Left ventricle myocardium inferior (tissue), 1 donor: ENCODE results near the gene ANKLE2. TPM values are rescaled to one million over a fixed set of nuclear protein-coding genes. Genes with fewer than 3 reads are reported as not detected.
"Not testable (repeated sequence)": the region's sequence is repeated elsewhere in the genome, so short reads cannot be mapped to it uniquely, and the experiment has no call there.

Experiments
- DNase-seq: peaks from one replicate; pipeline ENCODE4 v3.0.0-alpha.2; 2020
- H3K27ac ChIP-seq: fragments of 200-600 bp; replicated peaks from 2 replicates; pipeline ENCODE4 v1.8.0; 2021
- H3K27me3 ChIP-seq: fragments of 200-600 bp; 2 replicates; pipeline ENCODE4 v1.8.0; 2021; ENCODE audit warnings: low read depth
- H3K36me3 ChIP-seq: fragments of 200-600 bp; 2 replicates; pipeline ENCODE4 v1.8.0; 2021
- H3K4me1 ChIP-seq: fragments of 200-600 bp; 2 replicates; pipeline ENCODE4 v1.8.0; 2021
- H3K4me3 ChIP-seq: fragments of 200-600 bp; 2 replicates; pipeline ENCODE4 v1.8.0; 2021; ENCODE audit warnings: mild to moderate bottlenecking, moderate library complexity
- H3K9me3 ChIP-seq: fragments of 200-600 bp; replicated peaks from 2 replicates; pipeline ENCODE4 v1.8.0; 2021
- intact Hi-C: fragments of 100-400 bp; cut with micrococcal nuclease; formaldehyde crosslinking; loops from one replicate; pipeline ENCODE4 v1.11.0; 2022
- total RNA-seq: library from RNA; stranded (reverse); fragmentation: NEBNext Ultra II Directional; extraction: Animal tissue kit (Norgen Biotek cat#: 25700); gene quantifications from one replicate; pipeline ENCODE4 v1.2.1, GENCODE V29; 2021
- TF ChIP-seq, protein P1 (sequence below): fragments of 200-600 bp; IDR thresholded peaks from 2 replicates; pipeline ENCODE4 v1.8.0; 2021; ENCODE audit warnings: antibody characterized with exemption, mild to moderate bottlenecking, borderline replicate concordance
- donor health status: DM: no; HTN: yes; CAD: no; lungs with severe emphysema.

ANKLE2 gene
- total RNA-seq, 1 donor from 2014 or later = 21.2 TPM

DNA sequence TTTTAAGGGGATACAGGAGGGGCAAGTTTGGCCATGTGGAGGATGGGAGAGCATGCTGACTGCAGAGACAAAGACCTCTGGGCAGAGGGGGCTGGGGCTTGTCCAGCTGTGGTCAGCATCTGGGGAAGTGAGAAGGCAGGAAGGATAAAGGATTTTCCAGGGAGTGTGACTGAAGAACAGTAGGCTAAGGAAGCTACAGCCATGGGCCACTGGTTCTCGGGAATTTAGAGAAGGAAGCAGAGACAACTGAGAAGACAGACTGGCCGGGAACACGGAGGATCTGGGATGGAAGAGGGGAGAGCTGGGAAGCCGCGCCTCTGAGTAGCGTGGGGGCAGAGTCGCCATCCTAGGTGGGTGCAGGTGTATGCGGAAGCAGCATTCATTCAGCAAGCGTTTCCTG, 58.0 kb downstream of the ANKLE2 start:
- intact Hi-C loops = no loop called here
- H3K9me3 ChIP-seq = peaks cover 6% of the 10 kb centered on the region
- no peak overlapping the region for H3K27ac ChIP-seq
- H3K27me3 ChIP-seq = no peaks in the 10 kb centered on the region
- H3K4me3 ChIP-seq = no peak overlapping the region
- no peak for DNase-seq
- TF ChIP-seq, protein P1, sequence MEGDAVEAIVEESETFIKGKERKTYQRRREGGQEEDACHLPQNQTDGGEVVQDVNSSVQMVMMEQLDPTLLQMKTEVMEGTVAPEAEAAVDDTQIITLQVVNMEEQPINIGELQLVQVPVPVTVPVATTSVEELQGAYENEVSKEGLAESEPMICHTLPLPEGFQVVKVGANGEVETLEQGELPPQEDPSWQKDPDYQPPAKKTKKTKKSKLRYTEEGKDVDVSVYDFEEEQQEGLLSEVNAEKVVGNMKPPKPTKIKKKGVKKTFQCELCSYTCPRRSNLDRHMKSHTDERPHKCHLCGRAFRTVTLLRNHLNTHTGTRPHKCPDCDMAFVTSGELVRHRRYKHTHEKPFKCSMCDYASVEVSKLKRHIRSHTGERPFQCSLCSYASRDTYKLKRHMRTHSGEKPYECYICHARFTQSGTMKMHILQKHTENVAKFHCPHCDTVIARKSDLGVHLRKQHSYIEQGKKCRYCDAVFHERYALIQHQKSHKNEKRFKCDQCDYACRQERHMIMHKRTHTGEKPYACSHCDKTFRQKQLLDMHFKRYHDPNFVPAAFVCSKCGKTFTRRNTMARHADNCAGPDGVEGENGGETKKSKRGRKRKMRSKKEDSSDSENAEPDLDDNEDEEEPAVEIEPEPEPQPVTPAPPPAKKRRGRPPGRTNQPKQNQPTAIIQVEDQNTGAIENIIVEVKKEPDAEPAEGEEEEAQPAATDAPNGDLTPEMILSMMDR = no peak
- H3K36me3 ChIP-seq = peaks cover 30% of the 10 kb centered on the region
- H3K4me1 ChIP-seq = no peaks in the 10 kb centered on the region

DNA sequence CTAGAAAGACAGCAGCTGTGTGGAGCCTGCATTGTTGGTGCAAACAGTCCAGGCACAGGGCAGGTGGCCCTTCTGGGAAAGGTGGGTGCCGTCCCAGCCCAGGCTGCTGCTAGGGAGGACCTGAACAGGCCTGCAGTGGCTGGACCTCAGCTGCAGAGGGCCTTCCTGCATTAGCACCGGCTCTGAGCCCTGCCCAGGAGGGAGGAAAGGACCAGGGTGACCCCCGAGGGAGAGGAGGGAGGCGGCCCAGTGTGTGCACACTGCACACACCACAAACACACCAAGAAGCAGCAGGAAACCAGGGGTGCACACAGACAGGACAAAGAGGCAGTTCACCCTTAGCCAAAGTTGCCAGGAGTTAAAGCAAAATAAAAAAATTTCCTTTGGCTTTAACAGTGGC, 59.0 kb downstream of the ANKLE2 start:
- Histone ChIP-seq H3K4me3 (no peak overlapping the region), H3K27ac (no peak overlapping the region), H3K9me3 (peaks cover 6% of the 10 kb centered on the region), H3K36me3 (peaks cover 40% of the 10 kb centered on the region), H3K27me3 (no peaks in the 10 kb centered on the region), H3K4me1 (no peaks in the 10 kb centered on the region)
- intact Hi-C loops = no loop called here
- TF ChIP-seq, protein P1 = no peak
- DNase-seq = no peak

DNA sequence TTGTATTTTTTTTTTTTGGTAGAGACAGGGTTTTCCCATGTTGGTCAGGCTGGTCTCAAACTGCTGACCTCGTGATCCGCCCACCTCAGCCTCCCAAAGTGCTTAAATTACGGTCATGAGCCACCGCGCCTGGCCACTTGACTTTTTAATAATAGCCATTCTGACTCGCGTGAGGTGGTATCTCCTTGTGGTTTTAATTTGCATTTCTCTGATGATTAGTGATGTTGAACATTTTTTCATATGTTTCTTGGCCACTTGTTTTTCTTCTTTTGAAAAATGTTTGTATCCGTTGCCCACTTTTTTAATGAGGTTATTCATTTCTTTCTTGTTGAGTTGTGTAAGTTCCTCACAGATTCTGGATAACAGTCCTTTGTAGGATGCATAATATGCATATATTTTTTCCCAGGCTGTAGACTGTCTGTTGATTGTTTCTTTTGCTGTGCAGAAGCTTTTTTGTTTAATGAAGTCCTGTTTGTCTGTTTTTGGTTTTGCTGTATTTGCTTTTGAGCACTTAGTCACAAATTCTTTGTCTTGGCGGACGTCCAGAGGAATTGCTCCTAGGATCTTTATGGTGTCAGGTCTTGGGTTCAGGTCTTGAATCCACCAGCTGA, 61.3 kb downstream of the ANKLE2 start:
- intact Hi-C loops = no loop called here
- Histone ChIP-seq H3K4me1 (peaks cover 9% of the 10 kb centered on the region), H3K27ac (no peak overlapping the region), H3K9me3 (no peaks in the 10 kb centered on the region), H3K27me3 (no peaks in the 10 kb centered on the region), H3K4me3 (no peak overlapping the region), H3K36me3 (peaks cover 58% of the 10 kb centered on the region)
- TF ChIP-seq, protein P1 = no peak
- DNase-seq = no peak

DNA sequence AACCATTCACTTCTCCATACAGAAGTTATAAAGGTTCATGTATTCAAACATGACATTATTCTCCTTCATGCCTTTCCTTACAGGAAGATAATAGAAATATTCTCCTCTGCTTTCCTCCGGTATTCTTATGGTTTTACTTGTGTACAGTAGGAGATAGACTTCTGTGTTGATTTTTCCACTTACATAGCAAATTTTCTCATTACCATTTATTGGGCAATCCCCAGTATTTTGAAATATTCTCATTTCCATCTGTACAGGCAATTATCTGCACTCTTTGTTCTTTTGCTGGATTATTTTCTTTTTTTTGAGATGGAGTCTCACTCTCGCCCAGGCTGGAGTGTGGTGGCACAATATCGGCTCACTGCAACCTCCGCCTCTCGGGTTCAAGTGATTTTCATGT, 63.3 kb downstream of the ANKLE2 start:
- H3K4me1 ChIP-seq = peaks cover 13% of the 10 kb centered on the region
- H3K36me3 ChIP-seq = peaks cover 50% of the 10 kb centered on the region
- TF ChIP-seq, protein P1 = no peak
- H3K4me3 ChIP-seq = no peak overlapping the region
- no peak for DNase-seq
- no peaks in the 10 kb centered on the region for H3K9me3 ChIP-seq
- H3K27me3 ChIP-seq = no peaks in the 10 kb centered on the region
- intact Hi-C loops = no loop called here
- H3K27ac ChIP-seq = no peak overlapping the region

DNA sequence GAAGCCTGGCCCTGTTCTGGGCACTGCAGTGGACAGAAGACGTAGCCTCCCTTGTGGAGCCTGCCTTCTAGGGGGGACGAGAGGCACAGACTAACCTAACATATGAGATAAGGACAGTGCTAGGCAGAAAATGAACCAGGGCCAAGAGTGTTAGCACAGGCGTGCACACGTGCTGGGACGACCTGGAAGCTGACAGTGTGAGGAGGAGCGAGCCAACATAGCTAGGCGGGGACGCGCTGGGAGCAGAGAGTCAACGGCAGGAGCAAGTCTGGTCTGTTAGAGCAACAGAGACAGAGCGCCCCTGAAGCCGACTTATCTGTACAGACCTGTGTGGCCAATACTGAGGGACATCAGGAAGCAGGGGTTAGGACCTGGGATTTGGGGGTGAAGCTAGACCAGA, 66.2 kb downstream of the ANKLE2 start:
- peak; percentile 56 for DNase-seq
- TF ChIP-seq, protein P1 = no peak
- peaks cover 13% of the 10 kb centered on the region for H3K4me1 ChIP-seq
- no peaks in the 10 kb centered on the region for H3K27me3 ChIP-seq
- intact Hi-C loops = no loop called here
- H3K4me3 ChIP-seq = no peak overlapping the region
- H3K9me3 ChIP-seq = no peaks in the 10 kb centered on the region
- peak overlapping the region; percentile 74 for H3K27ac ChIP-seq
- H3K36me3 ChIP-seq = peaks cover 39% of the 10 kb centered on the region

DNA sequence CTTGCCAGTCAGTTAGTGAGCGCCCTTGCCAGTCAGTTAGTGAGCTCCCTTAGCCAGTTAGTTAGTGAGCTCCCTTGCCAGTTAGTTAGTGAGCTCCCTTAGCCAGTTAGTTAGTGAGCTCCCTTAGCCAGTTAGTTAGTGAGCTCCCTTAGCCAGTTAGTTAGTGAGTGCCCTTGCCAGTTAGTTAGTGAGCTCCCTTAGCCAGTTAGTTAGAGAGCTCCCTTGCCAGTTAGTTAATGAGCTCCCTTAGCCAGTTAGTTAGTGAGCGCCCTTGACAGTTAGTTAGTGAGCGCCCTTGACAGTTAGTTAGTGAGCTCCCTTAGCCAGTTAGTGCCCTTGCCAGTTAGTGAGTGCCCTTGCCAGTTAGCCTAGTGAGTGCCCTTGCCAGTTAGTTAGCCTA, 66.7 kb downstream of the ANKLE2 start:
- H3K27me3 ChIP-seq, H3K4me3 ChIP-seq, intact Hi-C loops, H3K9me3 ChIP-seq, DNase-seq: not testable (repeated sequence)
- H3K36me3 ChIP-seq = peaks cover 39% of the 10 kb centered on the region
- peak overlapping the region; percentile 74 for H3K27ac ChIP-seq
- peaks cover 13% of the 10 kb centered on the region for H3K4me1 ChIP-seq

DNA sequence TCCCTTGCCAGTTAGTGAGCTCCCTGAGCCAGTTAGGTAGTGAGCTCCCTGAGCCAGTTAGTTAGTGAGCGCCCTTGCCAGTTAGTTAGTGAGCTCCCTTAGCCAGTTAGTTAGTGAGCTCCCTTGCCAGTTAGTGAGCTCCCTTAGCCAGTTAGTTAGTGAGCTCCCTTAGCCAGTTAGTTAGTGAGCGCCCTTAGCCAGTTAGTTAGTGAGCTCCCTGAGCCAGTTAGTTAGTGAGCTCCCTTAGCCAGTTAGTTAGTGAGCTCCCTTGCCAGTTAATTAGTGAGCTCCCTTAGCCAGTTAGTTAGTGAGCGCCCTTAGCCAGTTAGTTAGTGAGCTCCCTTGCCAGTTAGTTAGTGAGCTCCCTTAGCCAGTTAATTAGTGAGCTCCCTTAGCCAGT, 69.6 kb downstream of the ANKLE2 start:
- H3K27ac ChIP-seq, H3K27me3 ChIP-seq, intact Hi-C loops, H3K9me3 ChIP-seq, H3K4me3 ChIP-seq, DNase-seq: not testable (repeated sequence)
- Histone ChIP-seq H3K36me3 (peaks cover 13% of the 10 kb centered on the region), H3K4me1 (peaks cover 13% of the 10 kb centered on the region)
